ENCODE measurements around the gene SLC12A2. TPM values are rescaled to one million over a fixed set of nuclear protein-coding genes. Genes with fewer than 3 reads are reported as not detected.

SLC12A2 gene
- total and polyA plus RNA-seq, 8 donors: 2.1 to 575 (median 77.3) TPM

DNA sequence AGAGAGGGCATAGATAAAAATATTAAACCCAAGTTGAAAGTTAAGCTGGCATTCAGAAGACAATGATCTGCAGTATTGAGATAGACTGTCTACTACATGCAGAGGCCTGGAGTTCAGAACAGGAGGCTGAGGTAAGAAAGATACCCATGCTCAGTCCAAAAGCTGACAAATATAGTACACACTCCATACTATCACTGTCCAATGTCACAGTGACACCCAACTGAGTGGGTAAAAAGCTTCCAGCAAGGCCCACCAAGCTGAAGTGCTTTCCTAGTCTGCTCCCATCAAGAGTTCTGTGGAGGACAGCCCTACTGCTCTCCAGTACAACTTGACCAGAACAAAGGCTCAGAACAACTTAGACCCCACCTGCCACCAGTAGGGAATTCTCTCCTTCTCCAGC lies 124.9 kb downstream of the SLC12A2 start:
- intact Hi-C loops (cut with DNase I; ENCODE audit: low total_unique reads): loop anchor here (10.0 kb wide), 2 partner anchors 464 to 644 kb away; no protein-coding TSS in a partner anchor
- Histone ChIP-seq H3K4me3 (no peak overlapping the region), H3K27me3 (no peaks in the 10 kb centered on the region), H3K4me1 (peaks cover 0 to 6% (median 2%) of the 10 kb centered on the region in 4 donors), H3K36me3 (no peaks in the 10 kb centered on the region), H3K9me3 (no peaks in the 10 kb centered on the region), H3K27ac (no peak overlapping the region)
- DNase-seq: no peak
- TF ChIP-seq EP300 (IDR thresholded peaks at IDR 0.05): no peak
- TF ChIP-seq, protein P1, sequence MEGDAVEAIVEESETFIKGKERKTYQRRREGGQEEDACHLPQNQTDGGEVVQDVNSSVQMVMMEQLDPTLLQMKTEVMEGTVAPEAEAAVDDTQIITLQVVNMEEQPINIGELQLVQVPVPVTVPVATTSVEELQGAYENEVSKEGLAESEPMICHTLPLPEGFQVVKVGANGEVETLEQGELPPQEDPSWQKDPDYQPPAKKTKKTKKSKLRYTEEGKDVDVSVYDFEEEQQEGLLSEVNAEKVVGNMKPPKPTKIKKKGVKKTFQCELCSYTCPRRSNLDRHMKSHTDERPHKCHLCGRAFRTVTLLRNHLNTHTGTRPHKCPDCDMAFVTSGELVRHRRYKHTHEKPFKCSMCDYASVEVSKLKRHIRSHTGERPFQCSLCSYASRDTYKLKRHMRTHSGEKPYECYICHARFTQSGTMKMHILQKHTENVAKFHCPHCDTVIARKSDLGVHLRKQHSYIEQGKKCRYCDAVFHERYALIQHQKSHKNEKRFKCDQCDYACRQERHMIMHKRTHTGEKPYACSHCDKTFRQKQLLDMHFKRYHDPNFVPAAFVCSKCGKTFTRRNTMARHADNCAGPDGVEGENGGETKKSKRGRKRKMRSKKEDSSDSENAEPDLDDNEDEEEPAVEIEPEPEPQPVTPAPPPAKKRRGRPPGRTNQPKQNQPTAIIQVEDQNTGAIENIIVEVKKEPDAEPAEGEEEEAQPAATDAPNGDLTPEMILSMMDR (IDR thresholded peaks at IDR 0.05): no peak
- no peak for TF ChIP-seq POLR2A (IDR thresholded peaks at IDR 0.05)
- TF ChIP-seq POLR2AphosphoS5 (IDR thresholded peaks at IDR 0.05): no peak

DNA sequence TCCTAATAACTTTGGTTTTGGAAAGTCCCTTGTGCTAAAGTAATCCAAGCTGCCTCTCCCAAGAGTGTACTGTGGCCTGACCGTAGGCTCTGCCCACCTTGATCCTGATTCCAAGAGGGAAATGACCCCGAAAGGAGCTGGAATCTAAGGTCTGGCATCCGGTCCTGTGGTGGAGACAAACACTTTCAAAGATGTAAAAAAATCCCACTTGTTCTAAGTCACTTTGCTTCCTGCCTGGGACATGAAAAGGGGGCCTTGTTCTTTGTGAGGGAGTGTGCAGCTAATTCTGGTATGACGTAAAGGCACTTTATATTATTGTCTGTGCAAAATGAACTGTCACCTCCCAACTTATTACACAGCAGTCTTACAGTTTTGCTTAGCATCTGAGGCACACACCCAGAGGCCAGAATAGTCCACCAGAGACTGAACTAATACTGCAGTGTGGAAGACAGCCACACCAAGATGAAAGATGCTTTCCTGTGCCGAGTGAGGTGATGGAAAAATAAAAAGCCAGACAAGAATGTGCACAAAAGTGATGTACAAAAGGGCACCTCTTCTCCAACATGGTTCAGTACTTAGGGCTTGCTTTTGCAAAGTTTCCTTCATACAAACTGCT lies 128.7 kb downstream of the SLC12A2 start:
- TF ChIP-seq POLR2AphosphoS5 (IDR thresholded peaks at IDR 0.05): no peak
- TF ChIP-seq POLR2A (IDR thresholded peaks at IDR 0.05): no peak
- TF ChIP-seq, protein P1 (IDR thresholded peaks at IDR 0.05): no peak
- no peak for TF ChIP-seq EP300 (IDR thresholded peaks at IDR 0.05)
- WGBS, 5 donors: 43 to 61% (median 45%) methylated on average over 5 of the region's 5 CpGs

GRCh38 chr5:128213340-128213739 lies 129.8 kb downstream of the SLC12A2 start:
- WGBS, 5 donors: 3 to 7% (median 4%) methylated on average over 4 of the region's 4 CpGs
- intact Hi-C loops (cut with DNase I; ENCODE audit: low total_unique reads): loop anchor here (5.0 to 10.0 kb wide), 2 partner anchors 284 to 631 kb away; no protein-coding TSS in a partner anchor

More for the DNA sequence above, 128.7 kb downstream of the SLC12A2 start:
- intact Hi-C loops (cut with DNase I; ENCODE audit: low total_unique reads): loop anchor here (5.0 to 10.0 kb wide), 2 partner anchors 285 to 633 kb away; no protein-coding TSS in a partner anchor
- H3K4me3 ChIP-seq: no peak overlapping the region
- H3K27ac ChIP-seq: no peak overlapping the region
- peaks cover 0 to 7% (median 3%) of the 10 kb centered on the region in 4 donors for H3K4me1 ChIP-seq
- no peaks in the 10 kb centered on the region for H3K9me3 ChIP-seq
- no peaks in the 10 kb centered on the region for H3K27me3 ChIP-seq
- DNase-seq: peak in 1 of 2 donors; percentile 30
- H3K36me3 ChIP-seq: no peaks in the 10 kb centered on the region

GRCh38 chr5:128213833-128214232 lies 130.3 kb downstream of the SLC12A2 start:
- H3K4me3 ChIP-seq: no peak overlapping the region
- no peak for DNase-seq
- intact Hi-C loops (cut with DNase I; ENCODE audit: low total_unique reads): loop anchor here (5.0 to 10.0 kb wide), 2 partner anchors 283 to 631 kb away; no protein-coding TSS in a partner anchor
- TF ChIP-seq, protein P1 (IDR thresholded peaks at IDR 0.05): no peak
- TF ChIP-seq POLR2AphosphoS5 (IDR thresholded peaks at IDR 0.05) (no peak), POLR2A (IDR thresholded peaks at IDR 0.05) (no peak), EP300 (IDR thresholded peaks at IDR 0.05) (no peak)
- peaks cover 0 to 7% (median 3%) of the 10 kb centered on the region in 4 donors for H3K4me1 ChIP-seq
- no peak overlapping the region for H3K27ac ChIP-seq
- no peaks in the 10 kb centered on the region for H3K36me3 ChIP-seq
- no peaks in the 10 kb centered on the region for H3K9me3 ChIP-seq
- 55 to 75% (median 73%) methylated on average over 5 of the region's 5 CpGs for WGBS, 5 donors
- no peaks in the 10 kb centered on the region for H3K27me3 ChIP-seq

More at GRCh38 chr5:128213340-128213739, 129.8 kb downstream of the SLC12A2 start:
- DNase-seq: peak; percentile 50 to 91
- Histone ChIP-seq H3K27me3 (no peaks in the 10 kb centered on the region), H3K4me1 (peaks cover 0 to 7% (median 3%) of the 10 kb centered on the region in 4 donors), H3K36me3 (no peaks in the 10 kb centered on the region), H3K27ac (no peak overlapping the region), H3K9me3 (no peaks in the 10 kb centered on the region), H3K4me3 (no peak overlapping the region)
- TF ChIP-seq, protein P1 (IDR thresholded peaks at IDR 0.05): peak in 5 of 7 experiments; percentile 43 to 74 (median 62)
- TF ChIP-seq POLR2A (IDR thresholded peaks at IDR 0.05): no peak

All from stomach (tissue), 9 donors.